ENCODE data around the gene NFATC4. TPM values are rescaled to one million over a fixed set of nuclear protein-coding genes. Genes with fewer than 3 reads are reported as not detected.
A peak's percentile ranks its signal among the peaks of the same experiment; 100 is the strongest.
"Not testable (repeated sequence)": the region's sequence is repeated elsewhere in the genome, so short reads cannot be mapped to it uniquely, and the experiment has no call there.

Gene NFATC4
- polyA plus RNA-seq, 4 donors = 11.2 to 45.1 (median 29.1) TPM

- Histone ChIP-seq H3K9me3 (ENCODE audit: control insufficient read depth in 2 of 2, insufficient read depth in 1 of 2, low read depth in 1 of 2, low read length in 1 of 2) (no peaks in the 10 kb centered on the region), H3K4me3 (ENCODE audit: low read depth in 1 of 3, low read length in 3 of 3) (no peak overlapping the region), H3K4me1 (ENCODE audit: control insufficient read depth in 3 of 3, insufficient read depth in 2 of 3, low read depth in 1 of 3, low read length in 2 of 3) (peaks cover 0 to 8% (median 0%) of the 10 kb centered on the region in 3 donors), H3K27me3 (ENCODE audit: control insufficient read depth in 3 of 3, insufficient read depth in 3 of 3, low read length in 3 of 3) (peaks cover 0 to 21% (median 0%) of the 10 kb centered on the region in 3 donors), H3K36me3 (ENCODE audit: control insufficient read depth in 3 of 3, insufficient read depth in 2 of 3, low read depth in 1 of 3, low read length in 3 of 3) (no peaks in the 10 kb centered on the region), H3K27ac (ENCODE audit: low read depth in 1 of 3, low read length in 2 of 3) (no peak overlapping the region)
- no peak for FAIRE-seq
- DNase-seq = no peak
- 87 to 94% (median 87%) methylated on average over 2 of the region's 2 CpGs for WGBS, 3 donors
Observed at GRCh38 chr14:24327303-24327702, 40.7 kb upstream of the NFATC4 start.

GRCh38 chr14:24327914-24328313 lies 40.1 kb upstream of the NFATC4 start:
- H3K36me3 ChIP-seq (ENCODE audit: control insufficient read depth in 3 of 3, insufficient read depth in 2 of 3, low read depth in 1 of 3, low read length in 3 of 3); H3K9me3 ChIP-seq (ENCODE audit: control insufficient read depth in 2 of 2, insufficient read depth in 1 of 2, low read depth in 1 of 2, low read length in 1 of 2); H3K27ac ChIP-seq (ENCODE audit: low read depth in 1 of 3, low read length in 2 of 3); H3K4me3 ChIP-seq (ENCODE audit: low read depth in 1 of 3, low read length in 3 of 3); DNase-seq; FAIRE-seq: not testable (repeated sequence)
- 1 to 7% (median 4%) methylated on average over 9 of the region's 9 CpGs for WGBS, 3 donors
- H3K4me1 ChIP-seq (ENCODE audit: control insufficient read depth in 3 of 3, insufficient read depth in 2 of 3, low read depth in 1 of 3, low read length in 2 of 3) = peaks cover 0 to 14% (median 6%) of the 10 kb centered on the region in 3 donors
- H3K27me3 ChIP-seq (ENCODE audit: control insufficient read depth in 3 of 3, insufficient read depth in 3 of 3, low read length in 3 of 3) = peaks cover 0 to 27% (median 0%) of the 10 kb centered on the region in 3 donors

- no peaks in the 10 kb centered on the region for H3K36me3 ChIP-seq (ENCODE audit: control insufficient read depth in 3 of 3, insufficient read depth in 2 of 3, low read depth in 1 of 3, low read length in 3 of 3)
- peak overlapping the region in 1 of 3 donors; percentile 35 for H3K27ac ChIP-seq (ENCODE audit: low read depth in 1 of 3, low read length in 2 of 3)
- no peaks in the 10 kb centered on the region for H3K9me3 ChIP-seq (ENCODE audit: control insufficient read depth in 2 of 2, insufficient read depth in 1 of 2, low read depth in 1 of 2, low read length in 1 of 2)
- H3K4me3 ChIP-seq (ENCODE audit: low read depth in 1 of 3, low read length in 3 of 3) = no peak overlapping the region
- 85 to 88% (median 88%) methylated on average over 12 of the region's 12 CpGs for WGBS, 3 donors
- peaks cover 0 to 39% (median 0%) of the 10 kb centered on the region in 3 donors for H3K27me3 ChIP-seq (ENCODE audit: control insufficient read depth in 3 of 3, insufficient read depth in 3 of 3, low read length in 3 of 3)
- no peak for DNase-seq
- H3K4me1 ChIP-seq (ENCODE audit: control insufficient read depth in 3 of 3, insufficient read depth in 2 of 3, low read depth in 1 of 3, low read length in 2 of 3) = peaks cover 0 to 24% (median 11%) of the 10 kb centered on the region in 3 donors
- no peak for FAIRE-seq
Observed at GRCh38 chr14:24329073-24329663, 38.8 kb upstream of the NFATC4 start.

- Histone ChIP-seq H3K27me3 (ENCODE audit: control insufficient read depth in 3 of 3, insufficient read depth in 3 of 3, low read length in 3 of 3) (peaks cover 0 to 44% (median 0%) of the 10 kb centered on the region in 3 donors), H3K27ac (ENCODE audit: low read depth in 1 of 3, low read length in 2 of 3) (peak overlapping the region in 1 of 3 donors; percentile 22), H3K36me3 (ENCODE audit: control insufficient read depth in 3 of 3, insufficient read depth in 2 of 3, low read depth in 1 of 3, low read length in 3 of 3) (no peaks in the 10 kb centered on the region), H3K9me3 (ENCODE audit: control insufficient read depth in 2 of 2, insufficient read depth in 1 of 2, low read depth in 1 of 2, low read length in 1 of 2) (no peaks in the 10 kb centered on the region), H3K4me1 (ENCODE audit: control insufficient read depth in 3 of 3, insufficient read depth in 2 of 3, low read depth in 1 of 3, low read length in 2 of 3) (peaks cover 0 to 29% (median 15%) of the 10 kb centered on the region in 3 donors), H3K4me3 (ENCODE audit: low read depth in 1 of 3, low read length in 3 of 3) (no peak overlapping the region)
- WGBS, 3 donors = 52 to 66% (median 59%) methylated on average over 9 of the region's 9 CpGs
- DNase-seq = peak in 1 of 2 donors; percentile 52
- FAIRE-seq = no peak
Observed at GRCh38 chr14:24329736-24330135, 38.2 kb upstream of the NFATC4 start.

- peaks cover 0 to 33% (median 15%) of the 10 kb centered on the region in 3 donors for H3K4me1 ChIP-seq (ENCODE audit: control insufficient read depth in 3 of 3, insufficient read depth in 2 of 3, low read depth in 1 of 3, low read length in 2 of 3)
- no peaks in the 10 kb centered on the region for H3K9me3 ChIP-seq (ENCODE audit: control insufficient read depth in 2 of 2, insufficient read depth in 1 of 2, low read depth in 1 of 2, low read length in 1 of 2)
- H3K36me3 ChIP-seq (ENCODE audit: control insufficient read depth in 3 of 3, insufficient read depth in 2 of 3, low read depth in 1 of 3, low read length in 3 of 3) = peaks cover 0 to 7% (median 0%) of the 10 kb centered on the region in 3 donors
- H3K27ac ChIP-seq (ENCODE audit: low read depth in 1 of 3, low read length in 2 of 3) = no peak overlapping the region
- peaks cover 0 to 58% (median 0%) of the 10 kb centered on the region in 3 donors for H3K27me3 ChIP-seq (ENCODE audit: control insufficient read depth in 3 of 3, insufficient read depth in 3 of 3, low read length in 3 of 3)
- 90 to 94% (median 90%) methylated on average over 10 of the region's 10 CpGs for WGBS, 3 donors
- H3K4me3 ChIP-seq (ENCODE audit: low read depth in 1 of 3, low read length in 3 of 3) = no peak overlapping the region
- FAIRE-seq = no peak
- no peak for DNase-seq
Observed at GRCh38 chr14:24330973-24331674, 36.9 kb upstream of the NFATC4 start.

- H3K9me3 ChIP-seq (ENCODE audit: control insufficient read depth in 2 of 2, insufficient read depth in 1 of 2, low read depth in 1 of 2, low read length in 1 of 2) = no peaks in the 10 kb centered on the region
- no peak overlapping the region for H3K4me3 ChIP-seq (ENCODE audit: low read depth in 1 of 3, low read length in 3 of 3)
- no peak for DNase-seq
- WGBS, 3 donors = 40 to 56% (median 53%) methylated on average over 26 of the region's 26 CpGs
- FAIRE-seq = no peak
- H3K27me3 ChIP-seq (ENCODE audit: control insufficient read depth in 3 of 3, insufficient read depth in 3 of 3, low read length in 3 of 3) = peaks cover 0 to 59% (median 0%) of the 10 kb centered on the region in 3 donors
- peaks cover 0 to 33% (median 15%) of the 10 kb centered on the region in 3 donors for H3K4me1 ChIP-seq (ENCODE audit: control insufficient read depth in 3 of 3, insufficient read depth in 2 of 3, low read depth in 1 of 3, low read length in 2 of 3)
- peaks cover 0 to 12% (median 3%) of the 10 kb centered on the region in 3 donors for H3K36me3 ChIP-seq (ENCODE audit: control insufficient read depth in 3 of 3, insufficient read depth in 2 of 3, low read depth in 1 of 3, low read length in 3 of 3)
- peak overlapping the region in 1 of 3 donors; percentile 12 for H3K27ac ChIP-seq (ENCODE audit: low read depth in 1 of 3, low read length in 2 of 3)
Observed at GRCh38 chr14:24331731-24332267, 36.2 kb upstream of the NFATC4 start.

GRCh38 chr14:24332268-24332993 lies 35.6 kb upstream of the NFATC4 start:
- FAIRE-seq = no peak
- peak overlapping the region in 1 of 3 donors; percentile 55 for H3K27ac ChIP-seq (ENCODE audit: low read depth in 1 of 3, low read length in 2 of 3)

More at GRCh38 chr14:24332268-24332993, 35.6 kb upstream of the NFATC4 start:
- H3K4me1 ChIP-seq (ENCODE audit: control insufficient read depth in 3 of 3, insufficient read depth in 2 of 3, low read depth in 1 of 3, low read length in 2 of 3) = peaks cover 0 to 33% (median 15%) of the 10 kb centered on the region in 3 donors
- H3K9me3 ChIP-seq (ENCODE audit: control insufficient read depth in 2 of 2, insufficient read depth in 1 of 2, low read depth in 1 of 2, low read length in 1 of 2) = no peaks in the 10 kb centered on the region
- 6 to 13% (median 7%) methylated on average over 53 to 56 of the region's 56 CpGs for WGBS, 3 donors
- peaks cover 0 to 18% (median 7%) of the 10 kb centered on the region in 3 donors for H3K36me3 ChIP-seq (ENCODE audit: control insufficient read depth in 3 of 3, insufficient read depth in 2 of 3, low read depth in 1 of 3, low read length in 3 of 3)
- peaks cover 0 to 59% (median 0%) of the 10 kb centered on the region in 3 donors for H3K27me3 ChIP-seq (ENCODE audit: control insufficient read depth in 3 of 3, insufficient read depth in 3 of 3, low read length in 3 of 3)
- peak overlapping the region in 2 of 3 donors; percentile 34 to 35 for H3K4me3 ChIP-seq (ENCODE audit: low read depth in 1 of 3, low read length in 3 of 3)
- peak; percentile 84 to 88 for DNase-seq

All from small intestine (tissue), 7 donors.